Fibroblast of the aortic adventitia (primary cell): Measurements from ENCODE around the gene VWC2L. TPM values are rescaled to one million over a fixed set of nuclear protein-coding genes. Genes with fewer than 3 reads are reported as not detected.

Source experiments
- DNase-seq: peaks from one replicate; pipeline ENCODE4 v3.0.0-alpha.2; 2010; ENCODE audit warnings: low read depth
- H3K4me3 ChIP-seq: 2 replicates; pipeline ENCODE4 v1.5.1; 2011; ENCODE audit warnings: low read depth, mild to moderate bottlenecking, control low read depth, low read length, moderate library complexity
- total RNA-seq: library from RNA; depleted of rRNA; stranded (reverse); fragments of >200 nt; gene quantifications from 2 replicates; pipeline ENCODE4 v1.2.3, GENCODE V29; 2012; ENCODE audit warnings: low replicate concordance
- TF ChIP-seq, protein P1 (sequence below): IDR thresholded peaks from 2 replicates; pipeline ENCODE4 v1.5.1; 2011; ENCODE audit warnings: mild to moderate bottlenecking, low read length, control low read depth, inconsistent platforms; ENCODE audit not compliant: insufficient read depth

Gene VWC2L
- total RNA-seq, 1 donor: not detected

DNA sequence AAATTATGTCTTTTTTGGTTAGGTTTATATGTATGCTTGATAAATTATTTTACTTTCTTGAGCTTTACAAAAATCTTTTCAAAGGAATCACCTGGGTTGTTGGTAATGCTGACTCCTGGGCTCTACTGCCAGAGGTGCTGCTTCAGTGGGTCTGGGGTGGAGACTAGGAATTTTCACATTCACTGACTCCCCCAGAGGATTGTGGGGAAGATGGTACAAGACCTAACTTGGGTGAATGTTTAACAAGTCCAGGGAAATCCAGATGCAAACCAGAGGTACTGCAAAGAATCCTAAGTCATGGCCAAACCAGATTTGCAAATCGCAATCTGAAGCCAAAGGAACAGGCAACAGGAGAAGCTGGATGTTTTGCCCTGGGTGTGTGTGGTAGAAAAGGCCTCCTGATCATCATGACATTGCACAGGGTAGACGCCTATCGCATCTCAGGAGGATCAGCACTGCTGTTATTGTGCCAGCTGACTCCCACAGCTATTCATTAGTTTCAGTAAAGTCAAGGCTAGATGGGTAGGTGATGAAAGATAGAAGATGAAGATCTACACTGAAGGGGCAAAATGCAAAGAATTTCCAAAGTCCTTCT, 213.4 kb downstream of the VWC2L start:
- TF ChIP-seq, protein P1, sequence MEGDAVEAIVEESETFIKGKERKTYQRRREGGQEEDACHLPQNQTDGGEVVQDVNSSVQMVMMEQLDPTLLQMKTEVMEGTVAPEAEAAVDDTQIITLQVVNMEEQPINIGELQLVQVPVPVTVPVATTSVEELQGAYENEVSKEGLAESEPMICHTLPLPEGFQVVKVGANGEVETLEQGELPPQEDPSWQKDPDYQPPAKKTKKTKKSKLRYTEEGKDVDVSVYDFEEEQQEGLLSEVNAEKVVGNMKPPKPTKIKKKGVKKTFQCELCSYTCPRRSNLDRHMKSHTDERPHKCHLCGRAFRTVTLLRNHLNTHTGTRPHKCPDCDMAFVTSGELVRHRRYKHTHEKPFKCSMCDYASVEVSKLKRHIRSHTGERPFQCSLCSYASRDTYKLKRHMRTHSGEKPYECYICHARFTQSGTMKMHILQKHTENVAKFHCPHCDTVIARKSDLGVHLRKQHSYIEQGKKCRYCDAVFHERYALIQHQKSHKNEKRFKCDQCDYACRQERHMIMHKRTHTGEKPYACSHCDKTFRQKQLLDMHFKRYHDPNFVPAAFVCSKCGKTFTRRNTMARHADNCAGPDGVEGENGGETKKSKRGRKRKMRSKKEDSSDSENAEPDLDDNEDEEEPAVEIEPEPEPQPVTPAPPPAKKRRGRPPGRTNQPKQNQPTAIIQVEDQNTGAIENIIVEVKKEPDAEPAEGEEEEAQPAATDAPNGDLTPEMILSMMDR: no peak
- DNase-seq: no peak
- H3K4me3 ChIP-seq: no peak overlapping the region

DNA sequence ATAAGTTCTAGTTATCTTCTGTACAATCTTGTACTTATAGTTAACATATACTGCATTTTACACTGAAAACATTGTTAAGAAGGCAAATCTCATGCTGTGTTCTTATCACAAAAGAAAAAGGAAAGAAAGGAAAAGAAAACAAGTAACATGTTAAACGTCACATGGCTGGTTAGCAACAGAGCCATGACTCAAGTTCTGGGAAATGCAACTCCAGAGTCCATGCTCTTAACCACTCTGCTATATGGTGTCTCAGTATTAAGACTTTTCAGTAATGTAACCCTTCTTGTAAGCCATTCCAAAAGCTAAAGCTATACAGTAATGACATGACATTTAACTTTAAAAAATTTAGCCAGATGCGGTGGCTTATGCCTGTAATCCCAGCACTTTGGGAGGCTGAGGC, 217.2 kb downstream of the VWC2L start:
- DNase-seq: no peak
- no peak overlapping the region for H3K4me3 ChIP-seq
- TF ChIP-seq, protein P1: no peak
